Kidney (tissue), 14 donors: ENCODE results near the gene RBM47. TPM values are rescaled to one million over a fixed set of nuclear protein-coding genes. Genes with fewer than 3 reads are reported as not detected.
A peak's percentile ranks its signal among the peaks of the same experiment; 100 is the strongest.

Experiments
- DNase-seq, 5 donors: peaks; one replicate each; pipeline ENCODE4 v3.0.0-alpha.2; 2013 to 2020
- FAIRE-seq: peaks from 2 replicates; lab custom pipeline; 2012; peaks lifted over from hg19 to GRCh38; lab: Jason Lieb, UNC
- H3K27ac ChIP-seq, 2 donors: one replicate each; pipeline ENCODE4 v1.7.0; 2013; ENCODE audit warnings: low read depth in 2 of 2, low read length in 2 of 2, inconsistent platforms in 1 of 2
- H3K27me3 ChIP-seq: one replicate; pipeline ENCODE4 v1.7.1; 2013; ENCODE audit warnings: low read length, inconsistent platforms; ENCODE audit not compliant: control insufficient read depth, insufficient read depth
- H3K36me3 ChIP-seq, 3 donors: one replicate each; pipeline versions ENCODE4 v1.7.0 to v1.7.1; 2013; ENCODE audit warnings: low read length in 3 of 3, control low read depth in 1 of 3, inconsistent platforms in 1 of 3; ENCODE audit not compliant: insufficient read depth in 3 of 3, control insufficient read depth in 2 of 3
- H3K4me1 ChIP-seq, 3 donors: one replicate each; pipeline versions ENCODE4 v1.7.0 to v1.7.1; 2013; ENCODE audit warnings: low read length in 3 of 3, inconsistent platforms in 1 of 3, low read depth in 1 of 3; ENCODE audit not compliant: control insufficient read depth in 2 of 3, insufficient read depth in 2 of 3
- H3K4me3 ChIP-seq, 3 donors: one replicate each; pipeline versions ENCODE4 v1.7.0 to v1.8.1; 2013; ENCODE audit warnings: low read length in 3 of 3, control low read depth in 1 of 3, inconsistent platforms in 1 of 3
- H3K9ac ChIP-seq, 3 donors: one replicate each; pipeline versions ENCODE4 v1.7.0 to v1.7.1; 2013; ENCODE audit warnings: low read length in 3 of 3, control low read depth in 1 of 3, inconsistent platforms in 1 of 3
- H3K9me3 ChIP-seq, 3 donors: one replicate each; pipeline versions ENCODE4 v1.7.0 to v1.7.1; 2013; ENCODE audit warnings: low read length in 3 of 3, control low read depth in 1 of 3, inconsistent platforms in 1 of 3; ENCODE audit not compliant: control insufficient read depth in 2 of 3, insufficient read depth in 1 of 3
- intact Hi-C: fragments of 100-400 bp; cut with DNase I; formaldehyde crosslinking; loops from one replicate; pipeline ENCODE4 v1.11.1; 2022
- polyA plus RNA-seq: library from polyadenylated mRNA; stranded (reverse); fragments of 350-450 nt; fragmentation: Illumina TruSeq; extraction: RNeasy Lipid Tissue Mini Kit (QIAGEN cat#74804); gene quantifications from one replicate; pipeline ENCODE4 v1.2.3, GENCODE V29; 2014; ENCODE audit warnings: low read depth, low replicate concordance; ENCODE audit not compliant: insufficient read depth
- total RNA-seq: library from RNA; stranded (reverse); fragmentation: NEBNext Ultra II Directional; extraction: Animal tissue kit (Norgen Biotek cat#: 25700); gene quantifications from one replicate; pipeline ENCODE4 v1.2.1, GENCODE V29; 2021
- TF ChIP-seq, protein P1 (sequence below): IDR thresholded peaks from 3 replicates; pipeline ENCODE4 v1.5.1; 2012; ENCODE audit warnings: mild to moderate bottlenecking, moderate library complexity, borderline replicate concordance; ENCODE audit not compliant: insufficient read depth; ENCODE audit errors: extremely low read depth
- donor health status: control.
- donor health status: control.
- donor health status: control.
- donor health status: control.
- donor health status: control.
- donor health status: DM: yes; HTN: yes; CAD: no.
- donor health status: Normal renal cell carcinoma (clear cell type).

The RBM47 gene
- total and polyA plus RNA-seq, 2 donors from 2014 or later: 61.5 to 124 TPM

- no peak for DNase-seq
- intact Hi-C loops: no loop called here
- no peak for FAIRE-seq
Measured at GRCh38 chr4:40587351-40587750, 42.3 kb downstream of the RBM47 start.

DNA sequence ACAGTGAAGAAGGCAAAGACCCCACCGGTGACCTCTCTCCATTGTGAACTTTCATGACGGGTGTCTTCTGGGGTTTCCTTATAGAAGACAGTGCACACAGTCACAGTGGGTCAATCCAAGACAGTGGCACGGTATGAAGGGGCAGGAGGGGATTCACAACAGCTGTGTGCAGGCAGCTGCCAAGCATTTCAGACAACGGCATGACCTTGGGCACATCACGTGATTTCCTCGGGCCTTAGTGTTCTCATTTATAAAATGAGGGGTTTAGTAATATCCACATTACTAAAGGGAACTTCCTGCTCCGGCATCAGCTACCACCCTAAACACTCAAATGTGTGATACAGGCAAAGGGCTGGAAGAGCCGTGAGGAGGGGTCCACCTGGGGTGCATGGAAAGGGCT lies 42.9 kb downstream of the RBM47 start:
- intact Hi-C loops: no loop called here

More at GRCh38 chr4:40587351-40587750, 42.3 kb downstream of the RBM47 start:
- Histone ChIP-seq H3K36me3 (no peaks in the 10 kb centered on the region), H3K9me3 (no peaks in the 10 kb centered on the region), H3K27me3 (no peaks in the 10 kb centered on the region), H3K4me3 (no peak overlapping the region), H3K27ac (peak overlapping the region; percentile 40 to 46), H3K4me1 (peaks cover 0 to 27% (median 14%) of the 10 kb centered on the region in 3 donors), H3K9ac (peak overlapping the region in 1 of 3 donors; percentile 28)
- TF ChIP-seq, protein P1, sequence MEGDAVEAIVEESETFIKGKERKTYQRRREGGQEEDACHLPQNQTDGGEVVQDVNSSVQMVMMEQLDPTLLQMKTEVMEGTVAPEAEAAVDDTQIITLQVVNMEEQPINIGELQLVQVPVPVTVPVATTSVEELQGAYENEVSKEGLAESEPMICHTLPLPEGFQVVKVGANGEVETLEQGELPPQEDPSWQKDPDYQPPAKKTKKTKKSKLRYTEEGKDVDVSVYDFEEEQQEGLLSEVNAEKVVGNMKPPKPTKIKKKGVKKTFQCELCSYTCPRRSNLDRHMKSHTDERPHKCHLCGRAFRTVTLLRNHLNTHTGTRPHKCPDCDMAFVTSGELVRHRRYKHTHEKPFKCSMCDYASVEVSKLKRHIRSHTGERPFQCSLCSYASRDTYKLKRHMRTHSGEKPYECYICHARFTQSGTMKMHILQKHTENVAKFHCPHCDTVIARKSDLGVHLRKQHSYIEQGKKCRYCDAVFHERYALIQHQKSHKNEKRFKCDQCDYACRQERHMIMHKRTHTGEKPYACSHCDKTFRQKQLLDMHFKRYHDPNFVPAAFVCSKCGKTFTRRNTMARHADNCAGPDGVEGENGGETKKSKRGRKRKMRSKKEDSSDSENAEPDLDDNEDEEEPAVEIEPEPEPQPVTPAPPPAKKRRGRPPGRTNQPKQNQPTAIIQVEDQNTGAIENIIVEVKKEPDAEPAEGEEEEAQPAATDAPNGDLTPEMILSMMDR: no peak

GRCh38 chr4:40586034-40586433 lies 43.6 kb downstream of the RBM47 start:
- intact Hi-C loops: no loop called here
- peak overlapping the region in 1 of 2 donors; percentile 76 for H3K27ac ChIP-seq
- H3K9ac ChIP-seq: no peak overlapping the region
- FAIRE-seq (no peak), DNase-seq (no peak)
- H3K4me1 ChIP-seq: peaks cover 0 to 25% (median 11%) of the 10 kb centered on the region in 3 donors
- H3K36me3 ChIP-seq: no peaks in the 10 kb centered on the region
- H3K9me3 ChIP-seq: no peaks in the 10 kb centered on the region
- TF ChIP-seq, protein P1: no peak
- H3K27me3 ChIP-seq: no peaks in the 10 kb centered on the region
- no peak overlapping the region for H3K4me3 ChIP-seq

More for the DNA sequence above, 42.9 kb downstream of the RBM47 start:
- no peak overlapping the region for H3K4me3 ChIP-seq
- H3K27me3 ChIP-seq: no peaks in the 10 kb centered on the region
- TF ChIP-seq, protein P1: no peak
- H3K36me3 ChIP-seq: no peaks in the 10 kb centered on the region
- H3K9me3 ChIP-seq: no peaks in the 10 kb centered on the region
- peak overlapping the region; percentile 46 to 76 for H3K27ac ChIP-seq
- DNase-seq (no peak), FAIRE-seq (no peak)
- peaks cover 0 to 26% (median 12%) of the 10 kb centered on the region in 3 donors for H3K4me1 ChIP-seq
- H3K9ac ChIP-seq: no peak overlapping the region
